ENCODE measurements around the gene SLC6A1.

SLC6A1 gene

DNA sequence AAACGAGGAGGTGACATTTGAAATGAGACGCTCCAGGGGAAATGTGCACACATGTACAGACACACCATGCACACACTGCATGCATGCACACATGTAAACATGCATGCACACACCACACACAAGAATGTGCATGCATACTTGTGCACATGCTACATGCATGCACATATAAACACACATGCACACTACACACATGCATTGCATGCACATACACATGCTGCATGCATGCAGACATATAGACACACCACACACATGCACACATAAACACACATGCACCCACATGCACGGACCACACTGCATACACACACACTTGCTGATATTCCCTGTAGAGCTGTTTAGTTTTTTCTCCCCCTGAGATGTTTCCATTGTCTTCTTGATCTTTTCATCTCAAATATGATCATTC, 37.8 kb upstream of the SLC6A1 start:
- H3K9me3 ChIP-seq (ENCODE audit: insufficient read depth, low read length): no peaks in the 10 kb centered on the region
- no peaks in the 10 kb centered on the region for H3F3A ChIP-seq (ENCODE audit: insufficient read depth)
- no peaks in the 10 kb centered on the region for H3K27me3 ChIP-seq (ENCODE audit: low read length)
- H3K4me3 ChIP-seq (ENCODE audit: insufficient read depth, low read length, poor library complexity, severe bottlenecking): no peak overlapping the region
- H3K79me2 ChIP-seq (ENCODE audit: insufficient read depth, low read length): no peaks in the 10 kb centered on the region
- H3K27ac ChIP-seq (ENCODE audit: low read depth, low read length): no peak overlapping the region
- H2AFZ ChIP-seq (ENCODE audit: low read depth, low read length, severe bottlenecking): no peak overlapping the region
- H3K9ac ChIP-seq (ENCODE audit: low read length): no peak overlapping the region
- H3K4me2 ChIP-seq (ENCODE audit: low read depth, low read length, poor library complexity, severe bottlenecking): no peak overlapping the region
- TF ChIP-seq EZH2phosphoT487 (conservative IDR thresholded peaks at IDR 0.05; ENCODE audit: low read length) (no peak), CTCF (IDR thresholded peaks at IDR 0.05; ENCODE audit: insufficient read depth, low read length, poor library complexity, severe bottlenecking) (no peak)
- H4K20me1 ChIP-seq (ENCODE audit: low read depth, low read length): no peaks in the 10 kb centered on the region
- no peaks in the 10 kb centered on the region for H3K36me3 ChIP-seq (ENCODE audit: low read length)
- H3K9me2 ChIP-seq (replicated peaks; ENCODE audit: insufficient read depth, low read length): no peaks in the 10 kb centered on the region

DNA sequence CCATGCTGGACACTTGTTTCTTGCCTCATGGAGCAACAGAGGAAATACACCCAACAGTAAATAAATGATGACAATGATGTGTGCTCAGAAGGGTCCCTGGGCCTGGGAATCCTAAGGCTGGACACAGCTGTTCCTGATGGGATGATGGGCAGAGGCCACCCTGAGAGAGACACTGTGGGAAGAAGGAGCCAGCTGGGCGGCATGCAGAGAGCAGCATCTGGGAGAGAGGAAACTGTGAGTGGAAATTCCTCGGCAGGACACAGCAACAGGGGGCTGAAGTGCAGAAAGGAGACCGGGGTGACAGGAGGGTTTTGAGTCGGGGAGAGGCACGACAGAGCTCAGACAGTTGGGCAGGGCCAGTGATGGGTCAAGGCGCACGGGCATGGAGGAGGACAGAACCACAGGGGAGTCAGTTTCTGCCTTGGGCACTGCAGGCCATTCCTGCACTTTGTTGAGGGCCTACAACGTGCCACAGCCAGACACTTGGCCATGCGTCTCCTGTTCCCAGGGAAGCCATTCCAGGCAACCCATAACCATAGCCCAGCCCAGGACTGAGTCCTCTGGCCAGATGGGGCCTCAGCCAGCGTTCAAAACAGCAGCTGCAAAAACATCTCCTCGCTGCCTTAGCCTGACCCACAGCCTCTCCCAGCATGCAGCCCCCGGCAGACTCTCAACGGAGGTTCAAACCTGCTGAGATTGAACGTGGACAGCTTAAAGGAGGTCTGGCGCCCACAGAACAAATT, 36.7 kb upstream of the SLC6A1 start:
- H3K27ac ChIP-seq (ENCODE audit: low read depth, low read length): no peak overlapping the region
- no peaks in the 10 kb centered on the region for H3K36me3 ChIP-seq (ENCODE audit: low read length)
- H3F3A ChIP-seq (ENCODE audit: insufficient read depth): no peaks in the 10 kb centered on the region
- no peak overlapping the region for H2AFZ ChIP-seq (ENCODE audit: low read depth, low read length, severe bottlenecking)
- TF ChIP-seq CTCF (IDR thresholded peaks at IDR 0.05; ENCODE audit: insufficient read depth, low read length, poor library complexity, severe bottlenecking): no peak
- no peak for TF ChIP-seq EZH2phosphoT487 (conservative IDR thresholded peaks at IDR 0.05; ENCODE audit: low read length)
- H3K9ac ChIP-seq (ENCODE audit: low read length): no peak overlapping the region
- H3K9me3 ChIP-seq (ENCODE audit: insufficient read depth, low read length): no peaks in the 10 kb centered on the region
- no peaks in the 10 kb centered on the region for H3K9me2 ChIP-seq (replicated peaks; ENCODE audit: insufficient read depth, low read length)
- H3K27me3 ChIP-seq (ENCODE audit: low read length): no peaks in the 10 kb centered on the region
- no peaks in the 10 kb centered on the region for H3K79me2 ChIP-seq (ENCODE audit: insufficient read depth, low read length)
- no peaks in the 10 kb centered on the region for H4K20me1 ChIP-seq (ENCODE audit: low read depth, low read length)
- H3K4me3 ChIP-seq (ENCODE audit: insufficient read depth, low read length, poor library complexity, severe bottlenecking): no peak overlapping the region
- no peak overlapping the region for H3K4me2 ChIP-seq (ENCODE audit: low read depth, low read length, poor library complexity, severe bottlenecking)

GRCh38 chr3:10956531-10956930, 36.0 kb upstream of the SLC6A1 start:
- no peaks in the 10 kb centered on the region for H3K9me2 ChIP-seq (replicated peaks; ENCODE audit: insufficient read depth, low read length)
- H3K4me2 ChIP-seq (ENCODE audit: low read depth, low read length, poor library complexity, severe bottlenecking): no peak overlapping the region
- no peaks in the 10 kb centered on the region for H4K20me1 ChIP-seq (ENCODE audit: low read depth, low read length)
- H2AFZ ChIP-seq (ENCODE audit: low read depth, low read length, severe bottlenecking): no peak overlapping the region
- H3K9me3 ChIP-seq (ENCODE audit: insufficient read depth, low read length): no peaks in the 10 kb centered on the region
- no peaks in the 10 kb centered on the region for H3K27me3 ChIP-seq (ENCODE audit: low read length)
- no peaks in the 10 kb centered on the region for H3F3A ChIP-seq (ENCODE audit: insufficient read depth)
- H3K4me3 ChIP-seq (ENCODE audit: insufficient read depth, low read length, poor library complexity, severe bottlenecking): no peak overlapping the region
- H3K36me3 ChIP-seq (ENCODE audit: low read length): no peaks in the 10 kb centered on the region
- H3K79me2 ChIP-seq (ENCODE audit: insufficient read depth, low read length): no peaks in the 10 kb centered on the region
- no peak for TF ChIP-seq EZH2phosphoT487 (conservative IDR thresholded peaks at IDR 0.05; ENCODE audit: low read length)
- no peak for TF ChIP-seq CTCF (IDR thresholded peaks at IDR 0.05; ENCODE audit: insufficient read depth, low read length, poor library complexity, severe bottlenecking)
- H3K27ac ChIP-seq (ENCODE audit: low read depth, low read length): no peak overlapping the region
- no peak overlapping the region for H3K9ac ChIP-seq (ENCODE audit: low read length)

Measured in SU-DHL-6 (cell line).